MM.1S (cell line): ENCODE data around the gene SMIM26.

ENCODE experiments used
- DNase-seq: peaks from one replicate; pipeline ENCODE4 v3.0.0-alpha.2; 2015
- H2AFZ ChIP-seq: fragments of 300-600 bp; sonication (generic); 2 replicates; pipeline ENCODE4 v1.6.0; 2016; ENCODE audit warnings: antibody characterized with exemption, low read length
- H3F3A ChIP-seq: fragments of 300-600 bp; sonication (generic); 2 replicates; pipeline ENCODE4 v1.6.1; 2016; ENCODE audit warnings: mild to moderate bottlenecking, antibody characterized with exemption, low read length, moderate library complexity, mixed read lengths; ENCODE audit not compliant: insufficient read depth
- H3K27ac ChIP-seq: fragments of 300-600 bp; sonication (generic); 2 replicates; pipeline ENCODE4 v1.5.1; 2016; ENCODE audit warnings: mild to moderate bottlenecking, low read length
- H3K27me3 ChIP-seq: fragments of 300-600 bp; sonication (generic); replicated peaks from 2 replicates; pipeline ENCODE4 v1.6.0; 2016; ENCODE audit warnings: low read length; ENCODE audit not compliant: insufficient read depth
- H3K36me3 ChIP-seq: fragments of 300-600 bp; sonication (generic); replicated peaks from 2 replicates; pipeline ENCODE4 v1.6.1; 2016; ENCODE audit warnings: mild to moderate bottlenecking, low read length, mixed read lengths; ENCODE audit not compliant: insufficient read depth
- H3K4me1 ChIP-seq: fragments of 300-600 bp; sonication (generic); 2 replicates; pipeline ENCODE4 v1.6.1; 2016; ENCODE audit warnings: low read length, mixed read lengths
- H3K4me2 ChIP-seq: fragments of 300-600 bp; sonication (generic); 2 replicates; pipeline ENCODE4 v1.6.0; 2016; ENCODE audit warnings: low read depth, low read length
- H3K4me3 ChIP-seq: fragments of 300-600 bp; sonication (generic); 2 replicates; pipeline ENCODE4 v1.5.1; 2016; ENCODE audit warnings: low read length, mixed read lengths
- H3K79me2 ChIP-seq: fragments of 300-600 bp; sonication (generic); 2 replicates; pipeline ENCODE4 v1.6.1; 2016; ENCODE audit warnings: mixed run types, low read length, mixed read lengths
- H3K9ac ChIP-seq: fragments of 300-600 bp; sonication (generic); 2 replicates; pipeline ENCODE4 v1.6.1; 2016; ENCODE audit warnings: low read length, mixed read lengths
- H3K9me2 ChIP-seq: fragments of 300-600 bp; sonication (generic); replicated peaks from 2 replicates; pipeline ENCODE4 v1.6.1; 2016; ENCODE audit warnings: mild to moderate bottlenecking, low read length, mixed read lengths; ENCODE audit not compliant: insufficient read depth
- H3K9me3 ChIP-seq: fragments of 300-600 bp; sonication (generic); replicated peaks from 2 replicates; pipeline ENCODE4 v1.6.1; 2016; ENCODE audit warnings: mild to moderate bottlenecking, low read length, mixed read lengths; ENCODE audit not compliant: insufficient read depth
- H4K20me1 ChIP-seq: fragments of 300-600 bp; sonication (generic); 2 replicates; pipeline ENCODE4 v1.6.1; 2016; ENCODE audit warnings: mild to moderate bottlenecking, low read length, moderate library complexity, mixed read lengths; ENCODE audit not compliant: insufficient read depth
- CTCF ChIP-seq: fragments of 300-600 bp; sonication (generic); IDR thresholded peaks from 2 replicates; pipeline ENCODE4 v1.5.1; 2016; ENCODE audit warnings: antibody characterized with exemption, low read length, mixed read lengths
- EZH2 ChIP-seq: fragments of 300-600 bp; sonication (generic); optimal IDR thresholded peaks from 2 replicates; pipeline ENCODE3; 2017; ENCODE audit warnings: low read depth, mild to moderate bottlenecking, antibody characterized with exemption, low read length, mixed read lengths
- EZH2phosphoT487 ChIP-seq: fragments of 300-600 bp; sonication (generic); IDR thresholded peaks from 2 replicates; pipeline ENCODE4 v1.6.1; 2018; ENCODE audit warnings: antibody characterized with exemption, low read length

SMIM26 gene

GRCh38 chr20:18543932-18544331 lies 23.3 kb upstream of the SMIM26 start:
- no peak for DNase-seq
- Histone ChIP-seq H3K79me2 (no peaks in the 10 kb centered on the region), H2AFZ (no peak overlapping the region), H3K27ac (no peak overlapping the region), H4K20me1 (no peaks in the 10 kb centered on the region), H3K4me2 (no peak overlapping the region), H3K27me3 (no peaks in the 10 kb centered on the region), H3K4me3 (no peak overlapping the region), H3K9me2 (no peaks in the 10 kb centered on the region), H3F3A (no peaks in the 10 kb centered on the region), H3K4me1 (no peaks in the 10 kb centered on the region), H3K36me3 (no peaks in the 10 kb centered on the region; the same call in 1 of the 2 replicates), H3K9me3 (no peaks in the 10 kb centered on the region), H3K9ac (no peak overlapping the region)
- TF ChIP-seq EZH2phosphoT487 (no peak), EZH2 (no peak), CTCF (no peak)

DNA sequence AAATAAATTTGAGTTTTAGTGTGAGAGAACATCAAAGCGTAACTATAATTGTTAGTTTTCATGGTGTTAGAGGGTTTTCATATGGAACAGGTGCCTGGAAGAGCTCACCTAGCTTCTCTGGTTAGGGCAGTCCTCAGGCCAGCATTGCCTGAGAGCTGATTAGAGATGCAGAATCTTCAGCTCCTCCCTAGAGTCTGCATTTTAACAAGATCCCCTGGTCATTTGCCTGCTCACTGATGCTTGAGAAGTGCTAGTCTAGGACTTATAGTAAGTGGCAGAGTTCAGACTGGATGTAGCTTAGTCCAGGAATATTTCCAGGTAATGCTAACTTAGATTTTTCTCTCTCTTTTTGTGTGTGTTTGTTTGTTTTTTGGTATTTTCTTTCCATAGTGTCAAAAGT lies 21.7 kb upstream of the SMIM26 start:
- Histone ChIP-seq H3K9me3 (no peaks in the 10 kb centered on the region), H3K36me3 (no peaks in the 10 kb centered on the region; the same call in 1 of the 2 replicates), H3F3A (no peaks in the 10 kb centered on the region), H2AFZ (no peak overlapping the region), H3K9me2 (no peaks in the 10 kb centered on the region), H3K27ac (no peak overlapping the region), H3K4me2 (no peak overlapping the region), H4K20me1 (no peaks in the 10 kb centered on the region), H3K79me2 (no peaks in the 10 kb centered on the region), H3K4me1 (no peaks in the 10 kb centered on the region), H3K9ac (no peak overlapping the region), H3K27me3 (no peaks in the 10 kb centered on the region), H3K4me3 (no peak overlapping the region)
- TF ChIP-seq EZH2 (no peak), CTCF (no peak), EZH2phosphoT487 (no peak)
- DNase-seq, result no peak

- peaks cover 2% of the 10 kb centered on the region; the same call in 1 of the 2 replicates for H3K36me3 ChIP-seq
- H4K20me1 ChIP-seq, result no peaks in the 10 kb centered on the region
- TF ChIP-seq CTCF, result no peak
- no peak for TF ChIP-seq EZH2phosphoT487
- H3K27me3 ChIP-seq, result no peaks in the 10 kb centered on the region
- no peaks in the 10 kb centered on the region for H3K9me3 ChIP-seq
- no peaks in the 10 kb centered on the region for H3K79me2 ChIP-seq
- no peak overlapping the region for H3K4me3 ChIP-seq
- H3K9me2 ChIP-seq, result no peaks in the 10 kb centered on the region
- DNase-seq, result no peak
- H3K9ac ChIP-seq, result no peak overlapping the region
- no peak overlapping the region for H2AFZ ChIP-seq
- no peak overlapping the region for H3K27ac ChIP-seq
- H3F3A ChIP-seq, result no peaks in the 10 kb centered on the region; the same call in 1 of the 2 replicates
- no peak overlapping the region for H3K4me2 ChIP-seq
- H3K4me1 ChIP-seq, result no peaks in the 10 kb centered on the region
Observed at GRCh38 chr20:18548465-18548864, 18.8 kb upstream of the SMIM26 start.
